Kidney (tissue), 14 donors: Measurements from ENCODE around the gene GARIN6. TPM values are rescaled to one million over a fixed set of nuclear protein-coding genes. Genes with fewer than 3 reads are reported as not detected.

ENCODE experiments used
- DNase-seq, 5 donors: peaks; one replicate each; pipeline ENCODE4 v3.0.0-alpha.2; 2013 to 2020
- FAIRE-seq: peaks from 2 replicates; lab custom pipeline; 2012; peaks lifted over from hg19 to GRCh38; lab: Jason Lieb, UNC
- H3K27ac ChIP-seq, 2 donors: one replicate each; pipeline ENCODE4 v1.7.0; 2013; ENCODE audit warnings: low read depth in 2 of 2, low read length in 2 of 2, inconsistent platforms in 1 of 2
- H3K27me3 ChIP-seq: one replicate; pipeline ENCODE4 v1.7.1; 2013; ENCODE audit warnings: low read length, inconsistent platforms; ENCODE audit not compliant: control insufficient read depth, insufficient read depth
- H3K36me3 ChIP-seq, 3 donors: one replicate each; pipeline versions ENCODE4 v1.7.0 to v1.7.1; 2013; ENCODE audit warnings: low read length in 3 of 3, control low read depth in 1 of 3, inconsistent platforms in 1 of 3; ENCODE audit not compliant: insufficient read depth in 3 of 3, control insufficient read depth in 2 of 3
- H3K4me1 ChIP-seq, 3 donors: one replicate each; pipeline versions ENCODE4 v1.7.0 to v1.7.1; 2013; ENCODE audit warnings: low read length in 3 of 3, inconsistent platforms in 1 of 3, low read depth in 1 of 3; ENCODE audit not compliant: control insufficient read depth in 2 of 3, insufficient read depth in 2 of 3
- H3K4me3 ChIP-seq, 3 donors: one replicate each; pipeline versions ENCODE4 v1.7.0 to v1.8.1; 2013; ENCODE audit warnings: low read length in 3 of 3, control low read depth in 1 of 3, inconsistent platforms in 1 of 3
- H3K9ac ChIP-seq, 3 donors: one replicate each; pipeline versions ENCODE4 v1.7.0 to v1.7.1; 2013; ENCODE audit warnings: low read length in 3 of 3, control low read depth in 1 of 3, inconsistent platforms in 1 of 3
- H3K9me3 ChIP-seq, 3 donors: one replicate each; pipeline versions ENCODE4 v1.7.0 to v1.7.1; 2013; ENCODE audit warnings: low read length in 3 of 3, control low read depth in 1 of 3, inconsistent platforms in 1 of 3; ENCODE audit not compliant: control insufficient read depth in 2 of 3, insufficient read depth in 1 of 3
- CTCF ChIP-seq: IDR thresholded peaks from 3 replicates; pipeline ENCODE4 v1.5.1; 2012; ENCODE audit warnings: mild to moderate bottlenecking, moderate library complexity, borderline replicate concordance; ENCODE audit not compliant: insufficient read depth; ENCODE audit errors: extremely low read depth
- intact Hi-C: fragments of 100-400 bp; cut with DNase I; formaldehyde crosslinking; loops from one replicate; pipeline ENCODE4 v1.11.1; 2022
- polyA plus RNA-seq: library from polyadenylated mRNA; stranded (reverse); fragments of 350-450 nt; fragmentation: Illumina TruSeq; extraction: RNeasy Lipid Tissue Mini Kit (QIAGEN cat#74804); gene quantifications from one replicate; pipeline ENCODE4 v1.2.3, GENCODE V29; 2014; ENCODE audit warnings: low read depth, low replicate concordance; ENCODE audit not compliant: insufficient read depth
- total RNA-seq: library from RNA; stranded (reverse); fragmentation: NEBNext Ultra II Directional; extraction: Animal tissue kit (Norgen Biotek cat#: 25700); gene quantifications from one replicate; pipeline ENCODE4 v1.2.1, GENCODE V29; 2021
- donor health status: control.
- donor health status: control.
- donor health status: control.
- donor health status: control.
- donor health status: control.
- donor health status: DM: yes; HTN: yes; CAD: no.
- donor health status: Normal renal cell carcinoma (clear cell type).

The GARIN6 gene
- total and polyA plus RNA-seq, 2 donors from 2014 or later: not detected

DNA sequence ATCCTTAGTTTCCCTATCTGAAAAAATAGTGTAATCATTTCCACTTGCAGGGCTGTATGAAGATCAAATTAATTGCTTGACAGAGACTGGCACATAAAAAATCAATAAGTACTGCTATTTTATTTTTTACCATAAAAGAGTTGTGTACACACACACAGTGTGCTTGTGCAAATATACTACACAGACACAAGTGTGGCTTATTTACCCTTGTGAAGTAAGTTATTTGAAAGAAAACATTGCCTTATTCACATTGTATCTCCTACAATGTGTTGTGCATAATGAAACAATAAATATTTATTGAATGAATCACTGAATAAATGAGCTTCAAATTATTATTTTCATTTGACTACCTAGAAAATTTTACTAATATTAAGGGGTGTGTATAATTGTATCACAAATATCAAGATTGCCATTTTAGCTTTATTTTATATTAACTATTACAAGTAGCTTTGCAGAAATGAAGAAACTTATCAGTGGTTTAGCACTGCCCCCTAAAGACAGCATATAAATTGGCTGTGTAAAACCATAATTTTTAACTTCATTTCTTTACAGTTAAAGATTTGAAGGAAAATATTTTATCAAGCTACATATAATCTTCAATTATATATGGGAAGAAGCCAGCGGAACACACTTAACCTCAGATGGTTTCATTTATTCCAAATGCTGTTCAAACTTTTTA is 11.3 kb downstream of the GARIN6 start:
- H3K36me3 ChIP-seq: no peaks in the 10 kb centered on the region
- H3K27me3 ChIP-seq: no peaks in the 10 kb centered on the region
- H3K9me3 ChIP-seq: no peaks in the 10 kb centered on the region
- no peaks in the 10 kb centered on the region for H3K4me1 ChIP-seq
- H3K4me3 ChIP-seq: no peak overlapping the region
- TF ChIP-seq CTCF: no peak
- H3K9ac ChIP-seq: no peak overlapping the region
- FAIRE-seq: no peak
- peak in 2 of 5 donors; percentile 16 to 27 for DNase-seq
- intact Hi-C loops: no loop called here
- no peak overlapping the region for H3K27ac ChIP-seq

GRCh38 chr12:99670635-99671034 is 23.1 kb downstream of the GARIN6 start:
- intact Hi-C loops: no loop called here
- DNase-seq: no peak
- Histone ChIP-seq H3K36me3 (no peaks in the 10 kb centered on the region), H3K4me3 (no peak overlapping the region), H3K4me1 (no peaks in the 10 kb centered on the region), H3K27me3 (no peaks in the 10 kb centered on the region), H3K27ac (no peak overlapping the region), H3K9ac (no peak overlapping the region), H3K9me3 (no peaks in the 10 kb centered on the region)
- TF ChIP-seq CTCF: no peak
- no peak for FAIRE-seq

- Histone ChIP-seq H3K9me3 (peaks cover 0 to 3% (median 0%) of the 10 kb centered on the region in 3 donors), H3K27me3 (no peaks in the 10 kb centered on the region), H3K27ac (no peak overlapping the region), H3K36me3 (no peaks in the 10 kb centered on the region), H3K4me3 (no peak overlapping the region), H3K9ac (no peak overlapping the region), H3K4me1 (no peaks in the 10 kb centered on the region)
- DNase-seq (no peak), FAIRE-seq (no peak)
- intact Hi-C loops: no loop called here
- no peak for TF ChIP-seq CTCF
These were observed 32.7 kb downstream of the GARIN6 start for GRCh38 chr12:99680276-99680675.
